AG09309 (cell line): ENCODE results near the gene CDKN1B.
A peak's percentile ranks its signal among the peaks of the same experiment; 100 is the strongest.

Source experiments
- DNase-seq: peaks from one replicate; pipeline ENCODE4 v3.0.0-alpha.2; 2010; ENCODE audit warnings: low read depth
- H3K4me3 ChIP-seq: 2 replicates; pipeline ENCODE4 v1.5.1; 2011; ENCODE audit warnings: mild to moderate bottlenecking, low read depth, low read length, moderate library complexity; ENCODE audit not compliant: control insufficient read depth
- CTCF ChIP-seq: IDR thresholded peaks from 2 replicates; pipeline ENCODE4 v1.5.1; 2011; ENCODE audit warnings: mild to moderate bottlenecking, low read depth, low read length, inconsistent platforms; ENCODE audit not compliant: insufficient read depth, control insufficient read depth; ENCODE audit errors: missing control alignments

The CDKN1B gene

GRCh38 chr12:12714276-12715021 is 2.7 kb upstream of the CDKN1B start:
- H3K4me3 ChIP-seq, result no peak overlapping the region; the same call in 1 of the 2 replicates
- no peak for TF ChIP-seq CTCF

GRCh38 chr12:12715128-12715458 is 2.1 kb upstream of the CDKN1B start:
- no peak overlapping the region for H3K4me3 ChIP-seq
- TF ChIP-seq CTCF, result no peak
- no peak for DNase-seq

More at GRCh38 chr12:12714276-12715021, 2.7 kb upstream of the CDKN1B start:
- DNase-seq, result no peak

- no peak for TF ChIP-seq CTCF
- DNase-seq, result no peak
- H3K4me3 ChIP-seq, result peak overlapping the region; percentile 45
Observed at GRCh38 chr12:12715459-12716150, 1.6 kb upstream of the CDKN1B start.

GRCh38 chr12:12716151-12716792 is 896 bp upstream of the CDKN1B start:
- TF ChIP-seq CTCF, result no peak
- peak overlapping the region; percentile 45 for H3K4me3 ChIP-seq
- no peak for DNase-seq

- peak overlapping the region; percentile 67 for H3K4me3 ChIP-seq
- no peak for DNase-seq
- TF ChIP-seq CTCF, result no peak
Observed at GRCh38 chr12:12717586-12718380, 615 bp downstream of the CDKN1B start.

- DNase-seq, result no peak
- H3K4me3 ChIP-seq, result peak overlapping the region; percentile 67
- TF ChIP-seq CTCF, result no peak
Observed at GRCh38 chr12:12718381-12718759, 1.2 kb downstream of the CDKN1B start.
